Fibroblast of villous mesenchyme (primary cell): ENCODE data around the gene NDUFV3. TPM values are rescaled to one million over a fixed set of nuclear protein-coding genes. Genes with fewer than 3 reads are reported as not detected.
"Not testable (repeated sequence)": the region's sequence is repeated elsewhere in the genome, so short reads cannot be mapped to it uniquely, and the experiment has no call there.

Source experiments
- DNase-seq: peaks from one replicate; pipeline ENCODE4 v3.0.0-alpha.2; 2010; ENCODE audit warnings: low read depth
- H3K4me3 ChIP-seq: 2 replicates; pipeline ENCODE4 v1.5.1; 2011; ENCODE audit warnings: low read depth, mild to moderate bottlenecking, low read length
- CTCF ChIP-seq: IDR thresholded peaks from 2 replicates; pipeline ENCODE4 v1.5.1; 2012; ENCODE audit warnings: low read depth, mild to moderate bottlenecking, low read length; ENCODE audit not compliant: insufficient read depth
- total RNA-seq: library from RNA; depleted of rRNA; stranded (reverse); fragments of >200 nt; gene quantifications from 2 replicates; pipeline ENCODE4 v1.2.3, GENCODE V29; 2012

NDUFV3 gene
- total RNA-seq, 1 donor: 44.0 TPM

GRCh38 chr21:42931560-42932235, 38.6 kb downstream of the NDUFV3 start:
- peak; percentile 46 for DNase-seq
- peak overlapping the region; percentile 64 for H3K4me3 ChIP-seq
- TF ChIP-seq CTCF: no peak

- DNase-seq: not testable (repeated sequence)
- peak overlapping the region; percentile 64 for H3K4me3 ChIP-seq
These were observed 39.4 kb downstream of the NDUFV3 start for GRCh38 chr21:42932378-42933136.

- peak overlapping the region; percentile 64 for H3K4me3 ChIP-seq
- DNase-seq: peak; percentile 44
These were observed 40.2 kb downstream of the NDUFV3 start for GRCh38 chr21:42933137-42933970.

- DNase-seq: not testable (repeated sequence)
- H3K4me3 ChIP-seq: peak overlapping the region; percentile 64
These were observed 40.9 kb downstream of the NDUFV3 start for GRCh38 chr21:42933973-42934372.

GRCh38 chr21:42936360-42936759, 43.3 kb downstream of the NDUFV3 start:
- H3K4me3 ChIP-seq: not testable (repeated sequence)
- DNase-seq: peak; percentile 42

GRCh38 chr21:42937034-42937940, 44.2 kb downstream of the NDUFV3 start:
- H3K4me3 ChIP-seq: peak overlapping the region; percentile 9
- peak; percentile 79 for DNase-seq

GRCh38 chr21:42937960-42938605, 45.0 kb downstream of the NDUFV3 start:
- H3K4me3 ChIP-seq: no peak overlapping the region
- no peak for TF ChIP-seq CTCF
- DNase-seq: peak; percentile 43

- DNase-seq, H3K4me3 ChIP-seq: not testable (repeated sequence)
These were observed 45.5 kb downstream of the NDUFV3 start for GRCh38 chr21:42938606-42938995.

- no peak for TF ChIP-seq CTCF
- peak overlapping the region; percentile 37 for H3K4me3 ChIP-seq
- DNase-seq: peak; percentile 99
These were observed 46.7 kb downstream of the NDUFV3 start for GRCh38 chr21:42939582-42940413.
